Thoracic aorta (tissue), 2 donors: ENCODE data around the gene CELF5. TPM values are rescaled to one million over a fixed set of nuclear protein-coding genes. Genes with fewer than 3 reads are reported as not detected.
"Not testable (repeated sequence)": the region's sequence is repeated elsewhere in the genome, so short reads cannot be mapped to it uniquely, and the experiment has no call there.

Source experiments
- ATAC-seq: fragments of 150-250 bp; one replicate; pipeline ENCODE4 v1.8.0; 2017; ENCODE audit warnings: low read depth; ENCODE audit not compliant: insufficient number of reproducible peaks, low FRiP score
- DNase-seq: peaks from one replicate; pipeline ENCODE4 v3.0.0-alpha.2; 2020; ENCODE audit warnings: low spot score
- H3K27ac ChIP-seq, 2 donors: fragments of 200-600 bp; sonication (generic); 1 replicate in 1 of 2; 2 replicates in 1 of 2; pipeline ENCODE4 v1.5.1; 2016; ENCODE audit warnings: mild to moderate bottlenecking in 2 of 2, moderate library complexity in 2 of 2
- H3K27me3 ChIP-seq: fragments of 200-600 bp; sonication (generic); replicated peaks from 2 replicates; pipeline ENCODE4 v1.6.0; 2016; ENCODE audit warnings: mild to moderate bottlenecking; ENCODE audit not compliant: insufficient read depth
- H3K36me3 ChIP-seq: fragments of 200-600 bp; sonication (generic); one replicate; pipeline ENCODE4 v1.5.1; 2016
- H3K4me1 ChIP-seq, 2 donors: fragments of 200-600 bp; sonication (generic); 1 replicate in 1 of 2; 2 replicates in 1 of 2; pipeline versions ENCODE4 v1.5.1 to v1.6.0; 2016; ENCODE audit warnings: low read depth in 2 of 2, mild to moderate bottlenecking in 1 of 2; ENCODE audit not compliant: control insufficient read depth in 1 of 2
- H3K4me3 ChIP-seq: fragments of 200-600 bp; sonication (generic); 2 replicates; pipeline ENCODE4 v1.5.1; 2016; ENCODE audit warnings: mild to moderate bottlenecking
- H3K9me3 ChIP-seq: fragments of 200-600 bp; sonication (generic); 2 replicates; pipeline ENCODE4 v1.5.1; 2016
- total RNA-seq, 2 donors: library from RNA; depleted of rRNA; stranded (reverse); fragments of >200 nt; gene quantifications; one replicate each; pipeline versions ENCODE4 v1.1.0 to v1.2.3, GENCODE V29; 2016
- TF ChIP-seq, protein P1 (sequence below): fragments of 200-600 bp; sonication (generic); IDR thresholded peaks from one replicate; pipeline ENCODE4 v1.5.1; 2019; ENCODE audit warnings: antibody characterized with exemption

The CELF5 gene
- total RNA-seq, 2 donors from 2014 or later = not detected

GRCh38 chr19:3296034-3296433, 71.6 kb downstream of the CELF5 start:
- Histone ChIP-seq H3K36me3 (no peaks in the 10 kb centered on the region), H3K27me3 (peaks cover 6% of the 10 kb centered on the region), H3K4me1 (no peaks in the 10 kb centered on the region), H3K9me3 (no peaks in the 10 kb centered on the region), H3K27ac (no peak overlapping the region), H3K4me3 (no peak overlapping the region)
- TF ChIP-seq, protein P1, sequence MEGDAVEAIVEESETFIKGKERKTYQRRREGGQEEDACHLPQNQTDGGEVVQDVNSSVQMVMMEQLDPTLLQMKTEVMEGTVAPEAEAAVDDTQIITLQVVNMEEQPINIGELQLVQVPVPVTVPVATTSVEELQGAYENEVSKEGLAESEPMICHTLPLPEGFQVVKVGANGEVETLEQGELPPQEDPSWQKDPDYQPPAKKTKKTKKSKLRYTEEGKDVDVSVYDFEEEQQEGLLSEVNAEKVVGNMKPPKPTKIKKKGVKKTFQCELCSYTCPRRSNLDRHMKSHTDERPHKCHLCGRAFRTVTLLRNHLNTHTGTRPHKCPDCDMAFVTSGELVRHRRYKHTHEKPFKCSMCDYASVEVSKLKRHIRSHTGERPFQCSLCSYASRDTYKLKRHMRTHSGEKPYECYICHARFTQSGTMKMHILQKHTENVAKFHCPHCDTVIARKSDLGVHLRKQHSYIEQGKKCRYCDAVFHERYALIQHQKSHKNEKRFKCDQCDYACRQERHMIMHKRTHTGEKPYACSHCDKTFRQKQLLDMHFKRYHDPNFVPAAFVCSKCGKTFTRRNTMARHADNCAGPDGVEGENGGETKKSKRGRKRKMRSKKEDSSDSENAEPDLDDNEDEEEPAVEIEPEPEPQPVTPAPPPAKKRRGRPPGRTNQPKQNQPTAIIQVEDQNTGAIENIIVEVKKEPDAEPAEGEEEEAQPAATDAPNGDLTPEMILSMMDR = no peak
- ATAC-seq = no peak
- no peak for DNase-seq

- no peaks in the 10 kb centered on the region for H3K9me3 ChIP-seq
- ATAC-seq = no peak
- H3K27ac ChIP-seq = no peak overlapping the region
- H3K27me3 ChIP-seq = peaks cover 4% of the 10 kb centered on the region
- no peak for DNase-seq
- H3K4me3 ChIP-seq = no peak overlapping the region
- H3K36me3 ChIP-seq = no peaks in the 10 kb centered on the region
- TF ChIP-seq, protein P1 = no peak
- no peaks in the 10 kb centered on the region for H3K4me1 ChIP-seq
Measured at GRCh38 chr19:3296446-3296845, 72.0 kb downstream of the CELF5 start.

DNA sequence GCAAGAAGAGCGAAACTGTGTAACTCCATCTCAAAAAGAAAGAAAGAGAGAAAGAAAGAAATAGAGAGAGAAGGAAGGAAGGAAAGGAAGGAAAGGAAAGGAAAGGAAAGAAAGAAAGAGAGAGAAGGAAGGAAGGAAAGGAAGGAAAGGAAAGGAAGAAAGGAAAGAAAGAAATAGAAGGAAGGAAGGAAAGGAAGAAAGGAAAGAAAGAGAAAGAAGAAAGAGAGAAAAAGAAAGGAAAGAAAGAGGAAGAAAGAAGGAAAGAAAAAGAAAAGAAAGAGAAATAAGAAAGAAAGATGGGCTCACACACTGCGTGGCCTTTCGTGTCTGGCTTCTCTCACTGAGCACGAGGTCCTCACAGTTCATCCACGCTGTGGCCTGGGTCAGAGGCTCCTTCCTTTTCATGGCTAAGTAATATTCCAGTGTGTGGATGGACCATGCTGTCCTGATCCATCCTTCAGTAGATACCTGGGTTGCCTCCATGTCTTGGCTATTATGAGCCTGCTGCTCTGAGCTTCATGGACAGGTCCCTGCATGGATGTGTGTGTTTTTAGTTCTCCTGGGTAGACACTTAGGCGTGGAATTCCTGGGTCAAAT, 74.5 kb downstream of the CELF5 start:
- H3K4me1 ChIP-seq = no peaks in the 10 kb centered on the region
- peaks cover 4% of the 10 kb centered on the region for H3K27me3 ChIP-seq
- H3K9me3 ChIP-seq = peaks cover 3% of the 10 kb centered on the region
- TF ChIP-seq, protein P1 = no peak
- H3K27ac ChIP-seq = no peak overlapping the region
- no peak for ATAC-seq
- H3K4me3 ChIP-seq = no peak overlapping the region
- no peaks in the 10 kb centered on the region for H3K36me3 ChIP-seq
- no peak for DNase-seq

DNA sequence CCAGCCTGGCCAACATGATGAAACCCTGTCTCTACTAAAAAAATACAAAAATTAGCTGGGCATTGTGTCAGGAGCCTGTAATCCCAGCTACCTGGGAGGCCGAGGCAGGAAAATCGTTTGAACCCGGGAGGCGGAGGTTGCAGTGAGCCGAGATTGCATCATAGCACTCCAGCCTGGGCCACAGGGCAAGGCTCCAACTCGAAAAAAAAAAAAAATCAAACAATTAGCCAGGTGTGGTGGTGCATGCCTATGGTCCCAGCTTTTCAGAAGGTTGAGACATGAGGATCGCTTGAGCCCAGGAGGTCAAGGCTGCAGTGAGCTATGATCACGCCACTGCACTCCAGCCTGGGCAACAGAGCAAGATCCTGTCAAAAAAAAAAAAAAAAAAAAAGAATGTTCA, 76.1 kb downstream of the CELF5 start:
- H3K4me1 ChIP-seq = peaks cover 0 to 13% of the 10 kb centered on the region in 2 donors
- ATAC-seq, H3K9me3 ChIP-seq, H3K27ac ChIP-seq, H3K4me3 ChIP-seq, H3K27me3 ChIP-seq, H3K36me3 ChIP-seq, DNase-seq: not testable (repeated sequence)

DNA sequence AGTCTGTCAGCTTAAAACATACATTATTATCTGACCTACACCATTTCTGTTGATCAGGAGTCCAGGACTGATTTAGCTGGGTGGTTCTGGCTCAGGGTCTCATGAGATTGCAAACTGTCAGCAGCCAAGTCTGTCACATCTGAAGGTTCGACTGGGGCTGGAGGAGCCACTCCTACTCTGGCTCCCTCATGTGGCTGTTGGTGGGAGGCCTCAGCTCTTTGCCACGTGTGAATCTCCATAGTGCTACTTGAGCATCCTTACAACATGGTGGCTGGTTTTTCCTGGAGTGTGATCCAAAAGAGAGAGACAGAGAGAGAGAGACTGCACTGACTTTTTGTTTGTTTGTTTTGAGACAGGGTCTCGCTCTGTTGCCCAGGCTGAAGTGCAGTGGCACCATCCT, 78.3 kb downstream of the CELF5 start:
- H3K27me3 ChIP-seq = no peaks in the 10 kb centered on the region
- H3K4me3 ChIP-seq = no peak overlapping the region
- DNase-seq (no peak), ATAC-seq (no peak)
- H3K9me3 ChIP-seq = peaks cover 3% of the 10 kb centered on the region
- peaks cover 0 to 13% of the 10 kb centered on the region in 2 donors for H3K4me1 ChIP-seq
- no peaks in the 10 kb centered on the region for H3K36me3 ChIP-seq
- TF ChIP-seq, protein P1 = no peak
- H3K27ac ChIP-seq = no peak overlapping the region

- ATAC-seq (no peak), DNase-seq (no peak)
- Histone ChIP-seq H3K27ac (no peak overlapping the region), H3K27me3 (no peaks in the 10 kb centered on the region), H3K4me1 (peaks cover 0 to 13% of the 10 kb centered on the region in 2 donors), H3K36me3 (no peaks in the 10 kb centered on the region), H3K9me3 (peaks cover 3% of the 10 kb centered on the region), H3K4me3 (no peak overlapping the region)
- TF ChIP-seq, protein P1 = peak; percentile 97
Measured at GRCh38 chr19:3304871-3305423, 80.5 kb downstream of the CELF5 start.
